Epithelial cell of proximal tubule (primary cell): ENCODE data around the gene MYLK4. TPM values are rescaled to one million over a fixed set of nuclear protein-coding genes. Genes with fewer than 3 reads are reported as not detected.
A peak's percentile ranks its signal among the peaks of the same experiment; 100 is the strongest.

Source experiments
- DNase-seq: peaks from one replicate; pipeline ENCODE4 v3.0.0-alpha.2; 2011; ENCODE audit warnings: low read depth
- H3K4me3 ChIP-seq: 2 replicates; pipeline ENCODE4 v1.5.1; 2011; ENCODE audit warnings: low read depth, mild to moderate bottlenecking, low read length
- CTCF ChIP-seq: conservative IDR thresholded peaks from 2 replicates; pipeline ENCODE4 v1.5.1; 2012; ENCODE audit warnings: low read depth, mild to moderate bottlenecking, low read length
- total RNA-seq: library from RNA; depleted of rRNA; stranded (reverse); fragments of >200 nt; gene quantifications from 2 replicates; pipeline ENCODE4 v1.2.3, GENCODE V29; 2015

The MYLK4 gene
- total RNA-seq, 1 donor from 2014 or later = 0.46 TPM

DNA sequence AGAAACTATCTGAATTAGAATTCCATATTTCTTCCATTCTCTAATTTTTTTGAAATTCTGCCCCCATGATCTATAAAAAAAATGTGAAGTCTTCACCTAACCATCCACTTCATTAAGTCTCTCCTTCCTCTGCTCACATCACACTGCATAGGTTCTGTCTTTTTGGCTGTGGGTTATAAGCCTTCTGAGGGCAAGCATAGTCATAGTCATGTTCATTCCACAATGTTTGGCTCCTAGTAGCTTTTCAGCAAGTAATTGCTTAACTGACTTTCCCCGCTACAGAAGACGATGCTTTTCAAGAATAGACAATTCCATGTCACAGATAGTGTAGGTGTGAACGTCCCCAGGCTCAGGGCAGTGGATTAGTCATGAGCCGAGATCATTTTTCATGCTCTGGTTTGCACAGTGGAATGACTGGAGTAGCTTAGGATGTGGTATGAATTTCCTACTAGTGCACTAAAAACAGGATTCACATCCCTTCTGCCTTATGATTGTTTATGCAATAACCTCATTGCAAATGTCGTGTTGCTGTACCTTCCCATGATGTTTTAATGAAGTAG, 43.5 kb upstream of the MYLK4 start:
- H3K4me3 ChIP-seq = no peak overlapping the region
- TF ChIP-seq CTCF = no peak
- no peak for DNase-seq

DNA sequence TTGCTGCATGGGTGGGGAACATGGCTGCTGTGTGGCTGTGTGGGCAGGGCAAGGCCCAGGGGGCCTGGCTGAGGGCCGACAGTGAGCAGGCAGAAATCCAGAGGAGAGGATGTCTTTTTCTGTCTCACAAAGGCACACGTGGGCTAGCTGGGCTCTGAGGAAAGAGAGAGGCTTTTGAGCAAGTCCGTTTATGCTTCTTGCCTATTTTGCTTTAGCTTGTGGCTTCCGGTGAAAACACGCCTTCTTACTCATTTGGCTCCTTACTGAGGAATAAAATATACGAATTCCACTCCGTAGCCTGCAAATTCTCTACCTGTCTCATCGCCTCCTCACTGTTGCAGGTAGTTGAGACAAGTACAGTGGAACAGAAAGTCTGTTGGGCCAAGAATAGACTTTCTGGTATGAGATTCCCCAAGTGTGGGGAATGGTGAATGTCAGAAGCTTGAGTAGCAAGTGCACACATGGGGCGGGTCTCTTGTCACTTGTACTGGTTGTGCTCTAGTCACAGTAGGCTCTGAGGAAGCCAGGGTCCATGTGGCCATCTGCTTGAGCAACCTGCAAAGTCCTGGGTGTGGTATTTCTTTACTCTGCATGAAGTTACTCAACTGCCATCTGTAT, 42.9 kb upstream of the MYLK4 start:
- TF ChIP-seq CTCF = no peak
- DNase-seq = no peak
- H3K4me3 ChIP-seq = no peak overlapping the region

DNA sequence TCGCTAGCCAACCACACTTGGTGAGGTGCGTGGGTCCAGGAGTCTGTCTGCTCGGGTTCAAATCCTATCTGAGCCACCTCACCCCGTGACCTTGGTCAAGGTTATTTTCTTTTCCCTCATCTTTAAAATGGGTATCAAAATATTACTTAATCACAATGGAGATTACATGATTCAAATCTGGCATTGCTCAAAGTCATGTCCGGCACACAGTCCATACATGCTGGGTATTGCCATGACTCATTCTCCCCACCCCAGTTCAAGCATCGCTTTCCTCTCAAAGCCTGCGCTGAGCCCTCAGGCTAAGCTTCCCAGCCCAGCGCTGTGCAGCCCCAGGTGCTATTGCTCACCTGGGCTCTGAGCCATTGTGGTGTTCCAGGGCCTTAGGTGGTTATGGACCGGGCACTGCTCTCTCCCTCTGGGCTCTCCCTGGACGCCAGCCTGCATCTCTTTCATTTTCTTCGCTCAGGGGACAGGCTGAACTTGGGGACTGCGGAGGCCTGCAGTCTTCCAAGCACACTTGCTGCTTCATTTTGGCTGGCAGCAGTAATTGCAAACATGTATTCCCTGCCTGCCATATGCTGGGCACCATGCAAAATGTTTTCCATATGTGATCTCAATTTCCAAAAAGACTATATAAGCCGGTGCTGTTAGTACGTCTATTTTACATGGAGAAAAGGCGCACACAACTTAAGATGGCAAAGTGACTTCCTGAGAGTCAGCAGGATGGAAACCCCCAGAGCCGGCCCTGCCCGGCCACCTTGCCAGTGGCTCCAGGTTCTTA, 41.8 kb upstream of the MYLK4 start:
- no peak for TF ChIP-seq CTCF
- no peak for DNase-seq
- H3K4me3 ChIP-seq = no peak overlapping the region

DNA sequence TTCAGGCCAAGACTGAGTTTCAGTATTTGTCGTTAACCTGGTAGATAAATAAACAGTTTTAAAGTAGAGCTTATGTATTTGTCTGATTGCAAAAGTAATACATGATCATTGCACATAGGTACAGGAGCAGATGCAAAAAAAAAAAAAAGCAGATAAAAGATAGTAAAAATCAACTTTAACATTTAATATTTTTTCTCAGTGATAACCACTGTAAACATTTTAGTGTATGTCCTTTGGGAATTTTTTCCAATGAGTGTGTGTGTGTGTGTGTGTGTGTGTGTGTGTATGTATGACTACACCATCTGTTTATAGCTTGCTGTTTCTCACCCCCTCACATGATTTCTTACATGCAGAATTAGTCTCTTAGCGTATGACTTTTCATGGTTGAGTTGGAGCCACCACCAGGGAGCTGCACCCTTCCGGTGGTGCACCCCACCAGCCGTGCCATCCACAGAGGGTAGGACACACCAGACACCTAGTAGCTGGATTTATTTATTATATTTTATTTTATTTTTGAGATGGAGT, 40.8 kb upstream of the MYLK4 start:
- no peak for TF ChIP-seq CTCF
- DNase-seq = no peak
- H3K4me3 ChIP-seq = no peak overlapping the region

DNA sequence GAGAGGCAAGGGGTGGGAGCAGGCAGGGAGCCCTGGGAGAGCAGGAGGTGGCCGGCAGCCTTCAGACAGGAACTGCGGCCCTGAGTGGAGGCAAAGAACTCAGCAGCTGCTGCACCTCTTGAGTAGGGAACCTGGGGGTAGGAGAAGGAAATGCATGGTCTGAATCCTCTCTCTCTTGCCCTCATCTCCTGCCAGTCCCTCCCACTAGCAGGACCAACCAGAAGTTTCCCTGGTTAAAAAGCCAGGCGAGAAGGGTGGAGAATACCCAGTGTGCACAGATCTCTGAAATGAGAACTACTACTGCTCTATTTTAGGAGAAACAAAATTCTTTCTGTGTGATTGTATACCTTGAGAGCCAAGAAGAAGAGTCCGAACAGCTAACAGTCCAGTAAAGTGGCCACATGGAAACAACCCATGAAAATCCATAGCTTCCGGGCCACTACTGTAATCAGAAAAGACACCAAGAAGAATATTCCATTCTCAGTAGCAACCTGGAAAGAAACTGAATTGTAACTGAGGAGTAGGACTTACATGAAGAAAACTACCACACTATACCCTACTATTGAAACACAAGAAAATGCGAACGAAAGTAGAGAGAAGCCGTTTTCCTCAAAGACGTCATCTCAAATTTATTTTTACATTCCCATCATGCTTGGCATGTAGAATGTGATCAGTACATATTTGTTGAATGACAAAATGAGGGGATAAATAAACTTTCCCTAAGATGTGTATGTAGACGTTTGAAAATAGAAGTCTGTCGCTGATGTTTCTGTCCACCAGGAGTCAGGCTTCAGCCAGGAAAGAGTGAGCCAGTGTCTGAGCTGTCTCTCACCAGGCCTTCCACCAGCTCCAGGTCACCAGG, 40.1 kb upstream of the MYLK4 start:
- DNase-seq = peak; percentile 52
- peak; percentile 85 for TF ChIP-seq CTCF
- H3K4me3 ChIP-seq = no peak overlapping the region

DNA sequence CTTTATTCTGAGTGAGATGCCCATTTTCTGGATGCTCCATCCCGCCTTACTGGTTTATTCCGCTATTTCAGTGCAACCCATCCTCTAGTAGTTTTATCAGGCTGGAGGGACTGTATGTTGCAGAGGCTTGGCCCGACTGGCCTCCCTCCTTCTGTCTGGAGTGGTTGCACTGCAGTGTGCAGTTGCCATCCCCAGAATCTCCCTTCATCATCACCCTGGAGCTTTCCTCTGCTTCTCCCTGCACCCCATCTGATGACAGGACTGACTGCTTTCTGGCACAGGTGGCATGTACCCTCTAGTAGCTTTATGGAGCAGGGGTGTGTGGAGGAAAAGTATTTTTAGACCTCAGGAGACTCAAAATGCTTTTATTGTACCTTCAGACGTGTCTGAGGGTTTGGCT, 35.5 kb upstream of the MYLK4 start:
- H3K4me3 ChIP-seq = no peak overlapping the region
- no peak for DNase-seq
- TF ChIP-seq CTCF = no peak
